Measurements from ENCODE around the gene FGF2.

Gene FGF2

DNA sequence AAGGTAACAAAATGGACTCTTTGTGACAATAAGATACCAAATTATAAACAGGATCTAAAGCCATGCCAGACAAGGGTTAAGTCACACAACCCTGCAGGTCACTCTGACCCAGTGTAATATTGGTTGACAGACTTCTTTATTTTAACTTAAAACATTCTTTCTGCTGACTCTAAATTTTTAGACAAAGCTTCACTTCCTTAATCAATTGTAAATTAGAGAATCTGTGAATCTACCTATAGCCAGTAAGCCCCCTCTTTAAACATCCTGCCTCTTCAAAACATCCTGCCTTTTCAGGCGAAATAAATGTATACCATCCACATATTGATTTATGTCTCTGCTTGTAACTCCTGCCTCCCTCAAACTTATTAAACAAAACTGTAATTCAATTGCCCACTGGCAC lies 81.6 kb downstream of the FGF2 start:
- H3K27ac ChIP-seq (ENCODE audit: low read depth, low read length): no peak overlapping the region
- no peaks in the 10 kb centered on the region for H3K79me2 ChIP-seq (ENCODE audit: control insufficient read depth, low read length)
- H3K9me3 ChIP-seq (ENCODE audit: control insufficient read depth, insufficient read depth, low read length): no peaks in the 10 kb centered on the region
- no peaks in the 10 kb centered on the region for H3F3A ChIP-seq (ENCODE audit: control insufficient read depth, insufficient read depth)
- peaks cover 3% of the 10 kb centered on the region; the same call in 1 of the 2 replicates for H3K36me3 ChIP-seq (ENCODE audit: control insufficient read depth, low read length)
- H4K20me1 ChIP-seq (ENCODE audit: control insufficient read depth, insufficient read depth, low read depth, low read length): no peaks in the 10 kb centered on the region
- H3K9me2 ChIP-seq (replicated peaks; ENCODE audit: control insufficient read depth, low read length): no peaks in the 10 kb centered on the region
- no peak for TF ChIP-seq EZH2phosphoT487 (IDR thresholded peaks at IDR 0.05; ENCODE audit: borderline replicate concordance, low read length)
- TF ChIP-seq, protein P1, sequence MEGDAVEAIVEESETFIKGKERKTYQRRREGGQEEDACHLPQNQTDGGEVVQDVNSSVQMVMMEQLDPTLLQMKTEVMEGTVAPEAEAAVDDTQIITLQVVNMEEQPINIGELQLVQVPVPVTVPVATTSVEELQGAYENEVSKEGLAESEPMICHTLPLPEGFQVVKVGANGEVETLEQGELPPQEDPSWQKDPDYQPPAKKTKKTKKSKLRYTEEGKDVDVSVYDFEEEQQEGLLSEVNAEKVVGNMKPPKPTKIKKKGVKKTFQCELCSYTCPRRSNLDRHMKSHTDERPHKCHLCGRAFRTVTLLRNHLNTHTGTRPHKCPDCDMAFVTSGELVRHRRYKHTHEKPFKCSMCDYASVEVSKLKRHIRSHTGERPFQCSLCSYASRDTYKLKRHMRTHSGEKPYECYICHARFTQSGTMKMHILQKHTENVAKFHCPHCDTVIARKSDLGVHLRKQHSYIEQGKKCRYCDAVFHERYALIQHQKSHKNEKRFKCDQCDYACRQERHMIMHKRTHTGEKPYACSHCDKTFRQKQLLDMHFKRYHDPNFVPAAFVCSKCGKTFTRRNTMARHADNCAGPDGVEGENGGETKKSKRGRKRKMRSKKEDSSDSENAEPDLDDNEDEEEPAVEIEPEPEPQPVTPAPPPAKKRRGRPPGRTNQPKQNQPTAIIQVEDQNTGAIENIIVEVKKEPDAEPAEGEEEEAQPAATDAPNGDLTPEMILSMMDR (IDR thresholded peaks at IDR 0.05; ENCODE audit: low read depth, low read length, poor library complexity, severe bottlenecking): no peak
- H3K4me2 ChIP-seq (ENCODE audit: low read length): no peak overlapping the region
- no peaks in the 10 kb centered on the region for H3K4me1 ChIP-seq (ENCODE audit: control insufficient read depth, low read length)
- H3K27me3 ChIP-seq (ENCODE audit: control insufficient read depth, low read length): no peaks in the 10 kb centered on the region
- H3K4me3 ChIP-seq (ENCODE audit: low read length): no peak overlapping the region

DNA sequence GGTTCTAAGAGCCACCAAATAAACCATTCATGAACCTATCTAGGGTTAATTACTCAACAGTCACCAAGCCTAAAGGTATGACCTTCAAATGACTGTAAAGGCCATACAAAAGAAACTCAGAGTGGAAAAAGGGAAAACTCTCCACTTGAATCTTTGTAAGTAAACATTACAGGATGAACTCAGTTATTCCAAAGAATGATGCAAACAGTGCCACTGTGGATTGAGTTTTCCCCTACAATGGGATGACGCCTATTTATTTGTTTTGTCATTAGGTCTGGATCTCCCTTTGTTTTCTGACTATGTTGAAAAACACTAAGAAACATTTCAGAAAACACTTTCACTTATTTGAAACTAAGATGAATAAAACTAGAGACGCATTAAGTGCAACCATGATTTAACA lies 83.1 kb downstream of the FGF2 start:
- no peak overlapping the region for H3K4me3 ChIP-seq (ENCODE audit: low read length)
- no peaks in the 10 kb centered on the region for H3F3A ChIP-seq (ENCODE audit: control insufficient read depth, insufficient read depth)
- no peaks in the 10 kb centered on the region for H4K20me1 ChIP-seq (ENCODE audit: control insufficient read depth, insufficient read depth, low read depth, low read length)
- no peak overlapping the region for H3K27ac ChIP-seq (ENCODE audit: low read depth, low read length)
- no peak overlapping the region for H3K4me2 ChIP-seq (ENCODE audit: low read length)
- H3K27me3 ChIP-seq (ENCODE audit: control insufficient read depth, low read length): no peaks in the 10 kb centered on the region
- H3K36me3 ChIP-seq (ENCODE audit: control insufficient read depth, low read length): peaks cover 3% of the 10 kb centered on the region; the same call in 1 of the 2 replicates
- no peaks in the 10 kb centered on the region for H3K9me3 ChIP-seq (ENCODE audit: control insufficient read depth, insufficient read depth, low read length)
- H3K79me2 ChIP-seq (ENCODE audit: control insufficient read depth, low read length): no peaks in the 10 kb centered on the region
- no peaks in the 10 kb centered on the region for H3K9me2 ChIP-seq (replicated peaks; ENCODE audit: control insufficient read depth, low read length)
- no peaks in the 10 kb centered on the region for H3K4me1 ChIP-seq (ENCODE audit: control insufficient read depth, low read length)
- TF ChIP-seq, protein P1 (IDR thresholded peaks at IDR 0.05; ENCODE audit: low read depth, low read length, poor library complexity, severe bottlenecking): no peak
- no peak for TF ChIP-seq EZH2phosphoT487 (IDR thresholded peaks at IDR 0.05; ENCODE audit: borderline replicate concordance, low read length)

DNA sequence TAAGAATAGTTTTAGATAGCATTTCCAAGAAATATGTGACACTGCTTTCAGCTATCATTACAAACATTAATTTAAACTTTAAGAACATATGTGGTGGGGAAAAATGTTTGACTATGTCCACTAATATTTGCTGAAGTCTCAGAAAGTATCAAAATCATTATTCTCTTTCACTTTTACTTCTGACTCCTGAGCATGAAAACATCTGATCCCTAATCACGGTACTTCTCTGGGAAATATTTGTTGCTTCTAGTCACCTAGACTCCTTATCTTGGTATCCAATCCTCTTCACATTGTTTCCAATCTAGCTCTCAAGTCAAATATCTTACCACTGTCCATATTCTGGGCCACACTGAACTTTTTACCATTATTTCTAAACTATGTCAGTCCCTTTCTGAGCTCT lies 85.0 kb downstream of the FGF2 start:
- no peak overlapping the region for H3K27ac ChIP-seq (ENCODE audit: low read depth, low read length)
- peaks cover 3% of the 10 kb centered on the region; the same call in 1 of the 2 replicates for H3K36me3 ChIP-seq (ENCODE audit: control insufficient read depth, low read length)
- TF ChIP-seq, protein P1 (IDR thresholded peaks at IDR 0.05; ENCODE audit: low read depth, low read length, poor library complexity, severe bottlenecking): no peak
- no peak for TF ChIP-seq EZH2phosphoT487 (IDR thresholded peaks at IDR 0.05; ENCODE audit: borderline replicate concordance, low read length)
- H4K20me1 ChIP-seq (ENCODE audit: control insufficient read depth, insufficient read depth, low read depth, low read length): no peaks in the 10 kb centered on the region
- no peaks in the 10 kb centered on the region for H3K79me2 ChIP-seq (ENCODE audit: control insufficient read depth, low read length)
- no peaks in the 10 kb centered on the region for H3K9me3 ChIP-seq (ENCODE audit: control insufficient read depth, insufficient read depth, low read length)
- no peaks in the 10 kb centered on the region for H3K27me3 ChIP-seq (ENCODE audit: control insufficient read depth, low read length)
- no peak overlapping the region for H3K4me3 ChIP-seq (ENCODE audit: low read length)
- no peaks in the 10 kb centered on the region for H3F3A ChIP-seq (ENCODE audit: control insufficient read depth, insufficient read depth)
- H3K4me2 ChIP-seq (ENCODE audit: low read length): no peak overlapping the region
- H3K4me1 ChIP-seq (ENCODE audit: control insufficient read depth, low read length): no peaks in the 10 kb centered on the region
- H3K9me2 ChIP-seq (replicated peaks; ENCODE audit: control insufficient read depth, low read length): no peaks in the 10 kb centered on the region

Data from DOHH2 (cell line).